OCI-LY3 (cell line): ENCODE data around the gene AMMECR1.

Experiments used
- EZH2phosphoT487 ChIP-seq: fragments of 200-600 bp; shearing (Covaris generic); IDR thresholded peaks from 2 replicates; pipeline ENCODE4 v1.6.1; 2018; ENCODE audit warnings: antibody characterized with exemption, mixed run types, low read depth
- TF ChIP-seq, protein P1 (sequence below): fragments of 200-600, 300-600 bp; sonication (generic); IDR thresholded peaks from 2 replicates; pipeline ENCODE4 v1.5.1; 2014; ENCODE audit warnings: antibody characterized with exemption, low read length, low read depth

GRCh38 chrX:110310000-110310790 is 7.7 kb downstream of the AMMECR1 start:
- TF ChIP-seq, protein P1, sequence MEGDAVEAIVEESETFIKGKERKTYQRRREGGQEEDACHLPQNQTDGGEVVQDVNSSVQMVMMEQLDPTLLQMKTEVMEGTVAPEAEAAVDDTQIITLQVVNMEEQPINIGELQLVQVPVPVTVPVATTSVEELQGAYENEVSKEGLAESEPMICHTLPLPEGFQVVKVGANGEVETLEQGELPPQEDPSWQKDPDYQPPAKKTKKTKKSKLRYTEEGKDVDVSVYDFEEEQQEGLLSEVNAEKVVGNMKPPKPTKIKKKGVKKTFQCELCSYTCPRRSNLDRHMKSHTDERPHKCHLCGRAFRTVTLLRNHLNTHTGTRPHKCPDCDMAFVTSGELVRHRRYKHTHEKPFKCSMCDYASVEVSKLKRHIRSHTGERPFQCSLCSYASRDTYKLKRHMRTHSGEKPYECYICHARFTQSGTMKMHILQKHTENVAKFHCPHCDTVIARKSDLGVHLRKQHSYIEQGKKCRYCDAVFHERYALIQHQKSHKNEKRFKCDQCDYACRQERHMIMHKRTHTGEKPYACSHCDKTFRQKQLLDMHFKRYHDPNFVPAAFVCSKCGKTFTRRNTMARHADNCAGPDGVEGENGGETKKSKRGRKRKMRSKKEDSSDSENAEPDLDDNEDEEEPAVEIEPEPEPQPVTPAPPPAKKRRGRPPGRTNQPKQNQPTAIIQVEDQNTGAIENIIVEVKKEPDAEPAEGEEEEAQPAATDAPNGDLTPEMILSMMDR: no peak
- TF ChIP-seq EZH2phosphoT487: no peak
